Measurements from ENCODE around the gene TNS1. TPM values are rescaled to one million over a fixed set of nuclear protein-coding genes. Genes with fewer than 3 reads are reported as not detected.

TNS1 gene
- total RNA-seq, 1 donor from 2014 or later = 505 TPM

GRCh38 chr2:218028189-218028495 is 25.3 kb upstream of the TNS1 start:
- TF ChIP-seq, protein P1, sequence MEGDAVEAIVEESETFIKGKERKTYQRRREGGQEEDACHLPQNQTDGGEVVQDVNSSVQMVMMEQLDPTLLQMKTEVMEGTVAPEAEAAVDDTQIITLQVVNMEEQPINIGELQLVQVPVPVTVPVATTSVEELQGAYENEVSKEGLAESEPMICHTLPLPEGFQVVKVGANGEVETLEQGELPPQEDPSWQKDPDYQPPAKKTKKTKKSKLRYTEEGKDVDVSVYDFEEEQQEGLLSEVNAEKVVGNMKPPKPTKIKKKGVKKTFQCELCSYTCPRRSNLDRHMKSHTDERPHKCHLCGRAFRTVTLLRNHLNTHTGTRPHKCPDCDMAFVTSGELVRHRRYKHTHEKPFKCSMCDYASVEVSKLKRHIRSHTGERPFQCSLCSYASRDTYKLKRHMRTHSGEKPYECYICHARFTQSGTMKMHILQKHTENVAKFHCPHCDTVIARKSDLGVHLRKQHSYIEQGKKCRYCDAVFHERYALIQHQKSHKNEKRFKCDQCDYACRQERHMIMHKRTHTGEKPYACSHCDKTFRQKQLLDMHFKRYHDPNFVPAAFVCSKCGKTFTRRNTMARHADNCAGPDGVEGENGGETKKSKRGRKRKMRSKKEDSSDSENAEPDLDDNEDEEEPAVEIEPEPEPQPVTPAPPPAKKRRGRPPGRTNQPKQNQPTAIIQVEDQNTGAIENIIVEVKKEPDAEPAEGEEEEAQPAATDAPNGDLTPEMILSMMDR (IDR thresholded peaks at IDR 0.05) = no peak
- no peaks in the 10 kb centered on the region for H3K9me3 ChIP-seq
- no peaks in the 10 kb centered on the region for H3K4me1 ChIP-seq
- no peak for ATAC-seq
- no peaks in the 10 kb centered on the region for H3K36me3 ChIP-seq
- intact Hi-C loops (cut with DNase I) = no loop called here
- peaks cover under 1% of the 10 kb centered on the region for H3K27me3 ChIP-seq (ENCODE audit: low read depth)
- no peak for DNase-seq
- H3K4me3 ChIP-seq = no peak overlapping the region
- H3K27ac ChIP-seq = no peak overlapping the region

DNA sequence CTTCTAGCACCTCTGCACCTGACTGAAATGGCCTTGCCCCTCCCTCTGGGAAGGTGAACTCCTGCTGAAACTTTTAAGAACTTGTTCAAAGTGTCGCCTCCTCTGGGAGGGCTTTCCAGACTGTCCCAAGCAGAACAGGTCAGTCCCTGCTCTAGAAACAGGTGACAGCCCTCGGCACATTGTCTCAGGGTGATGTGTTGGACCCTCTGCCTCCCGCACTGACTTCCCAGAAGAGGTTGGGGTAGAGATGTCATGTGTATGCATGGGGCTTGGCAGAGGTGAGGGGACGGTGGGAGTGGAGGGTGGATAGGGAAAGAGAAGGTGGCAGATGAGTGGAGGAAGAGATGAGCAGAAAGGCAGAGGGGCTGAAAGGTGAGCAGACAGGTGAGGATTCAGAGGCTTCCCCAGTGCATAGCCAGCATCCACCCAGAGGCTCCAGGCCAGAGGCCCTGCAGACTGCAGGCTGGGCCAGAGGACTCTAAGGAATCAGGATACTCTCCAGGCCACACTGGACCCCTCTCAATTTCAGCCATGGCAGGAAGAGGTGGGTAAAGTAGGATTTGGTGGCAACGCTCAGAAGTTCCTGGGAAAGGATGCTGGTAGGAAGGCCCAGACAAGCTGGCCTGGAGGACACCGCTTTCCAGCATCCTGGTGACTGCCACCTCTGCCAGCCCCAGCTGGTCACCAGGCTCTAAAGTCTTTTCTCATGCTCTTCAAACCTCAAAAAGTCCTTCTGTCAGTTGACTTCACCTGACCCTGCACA is 24.8 kb upstream of the TNS1 start:
- no peak for ATAC-seq
- Histone ChIP-seq H3K4me3 (no peak overlapping the region), H3K27ac (no peak overlapping the region), H3K27me3 (ENCODE audit: low read depth) (no peaks in the 10 kb centered on the region), H3K36me3 (no peaks in the 10 kb centered on the region), H3K4me1 (no peaks in the 10 kb centered on the region), H3K9me3 (no peaks in the 10 kb centered on the region)
- intact Hi-C loops (cut with DNase I) = no loop called here
- no peak for DNase-seq
- TF ChIP-seq, protein P1 (IDR thresholded peaks at IDR 0.05) = no peak

DNA sequence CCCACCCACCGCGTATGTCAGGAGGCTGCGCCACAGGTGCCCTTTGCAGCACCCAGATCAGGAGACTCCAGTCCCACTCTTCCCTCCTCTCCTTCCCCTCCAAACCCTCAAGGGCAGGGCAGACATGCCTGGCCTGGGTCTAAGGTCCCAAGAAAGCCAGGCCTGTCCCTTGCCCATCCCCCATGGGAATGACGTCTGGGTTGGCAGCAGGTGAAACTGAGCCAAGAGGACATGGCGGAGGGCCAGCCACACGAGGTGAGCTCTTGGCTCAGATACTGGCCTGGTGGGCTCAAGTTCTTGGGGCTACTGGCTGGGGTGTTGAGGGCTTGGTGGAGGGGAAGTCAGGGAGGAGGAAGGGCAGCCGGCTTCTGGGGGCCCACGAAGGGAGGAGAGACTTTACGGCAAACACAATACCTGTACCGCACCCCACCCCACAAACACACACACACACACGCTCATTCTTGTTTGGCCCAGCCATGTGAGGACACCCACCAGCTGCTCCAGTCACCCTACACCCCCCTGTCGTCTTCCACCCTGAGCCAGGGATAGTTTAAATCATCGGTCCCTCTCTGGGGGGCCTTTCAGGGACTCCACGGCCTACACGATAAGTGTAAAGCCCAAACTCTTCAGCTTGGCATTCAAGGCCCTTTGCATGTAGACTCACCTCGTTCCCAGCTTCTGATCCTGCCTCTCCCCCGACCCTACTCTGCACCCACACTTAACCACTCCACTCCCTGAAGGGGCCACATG is 24.1 kb upstream of the TNS1 start:
- H3K27ac ChIP-seq = no peak overlapping the region
- intact Hi-C loops (cut with DNase I) = no loop called here
- H3K4me1 ChIP-seq = no peaks in the 10 kb centered on the region
- H3K4me3 ChIP-seq = no peak overlapping the region
- no peaks in the 10 kb centered on the region for H3K27me3 ChIP-seq (ENCODE audit: low read depth)
- TF ChIP-seq, protein P1 (IDR thresholded peaks at IDR 0.05) = no peak
- DNase-seq (peak; percentile 77), ATAC-seq (peak; percentile 43 to 65)
- no peaks in the 10 kb centered on the region for H3K36me3 ChIP-seq
- no peaks in the 10 kb centered on the region for H3K9me3 ChIP-seq

GRCh38 chr2:218026244-218026643 is 23.4 kb upstream of the TNS1 start:
- no peak for DNase-seq
- no peak overlapping the region for H3K27ac ChIP-seq
- TF ChIP-seq, protein P1 (IDR thresholded peaks at IDR 0.05) = no peak

DNA sequence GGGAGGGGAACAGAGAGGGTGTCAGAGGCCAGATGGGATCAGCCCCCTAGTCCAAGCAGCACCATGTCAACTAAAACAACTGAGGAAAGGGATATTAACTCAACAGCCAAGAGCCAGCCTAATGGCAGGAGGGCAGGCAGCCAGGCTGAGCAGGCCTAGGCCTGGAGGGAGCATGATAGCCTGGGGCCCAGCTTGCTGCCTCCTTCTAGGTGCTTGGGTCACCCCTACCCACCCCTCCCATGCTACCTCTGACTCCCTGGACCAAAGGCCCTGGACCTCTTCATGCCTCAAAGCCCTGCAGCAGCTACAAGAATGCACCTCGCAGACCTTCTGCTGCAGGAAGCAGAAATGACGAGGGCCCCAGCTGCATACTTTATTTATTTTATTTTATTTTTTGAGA is 22.1 kb upstream of the TNS1 start:
- no peak for ATAC-seq
- Histone ChIP-seq H3K4me1 (no peaks in the 10 kb centered on the region), H3K27ac (no peak overlapping the region), H3K9me3 (no peaks in the 10 kb centered on the region), H3K27me3 (ENCODE audit: low read depth) (no peaks in the 10 kb centered on the region), H3K36me3 (no peaks in the 10 kb centered on the region), H3K4me3 (no peak overlapping the region)
- DNase-seq = no peak
- intact Hi-C loops (cut with DNase I) = no loop called here
- TF ChIP-seq, protein P1 (IDR thresholded peaks at IDR 0.05) = no peak

More at GRCh38 chr2:218026244-218026643, 23.4 kb upstream of the TNS1 start:
- Histone ChIP-seq H3K4me1 (no peaks in the 10 kb centered on the region), H3K36me3 (no peaks in the 10 kb centered on the region), H3K9me3 (no peaks in the 10 kb centered on the region), H3K4me3 (no peak overlapping the region), H3K27me3 (ENCODE audit: low read depth) (no peaks in the 10 kb centered on the region)
- no peak for ATAC-seq
- intact Hi-C loops (cut with DNase I) = no loop called here
